HepG2 (cell line): ENCODE results near the gene NEK11. TPM values are rescaled to one million over a fixed set of nuclear protein-coding genes. Genes with fewer than 3 reads are reported as not detected.

Experiments used
- ATAC-seq: fragments of 200-7000 bp; cut with Tn5 transposase; 3 replicates; pipeline ENCODE4 v1.9.1; 2020; ENCODE audit warnings: mild to moderate bottlenecking, moderate library complexity
- BruUV-seq: library from RNA; stranded (reverse); fragments of 400-500 nt; replicated peaks from 2 replicates; lab custom pipeline; 2021; lab: Mats Ljungman, UMichigan
- CTCF ChIA-PET: fragments of 300-600 bp; formaldehyde crosslinking; extraction: SDS; loops from one replicate; lab custom pipeline; 2021; ENCODE audit warnings: low total read pairs, inconsistent platforms, low intra/inter-chr PET ratio; lab: Yijun Ruan, JAX
- POLR2A ChIA-PET: fragments of 350-600 bp; sonication (Branson Sonifier 250); formaldehyde crosslinking; loops from one replicate; lab custom pipeline; 2020; ENCODE audit warnings: antibody characterized with exemption, inconsistent platforms; lab: Yijun Ruan, JAX
- DNase-seq: peaks from one replicate; pipeline ENCODE4 v3.0.0-alpha.2; 2015; ENCODE audit warnings: low spot score
- FAIRE-seq: peaks from 3 replicates; lab custom pipeline; 2011; peaks lifted over from hg19 to GRCh38; lab: Jason Lieb, UNC
- H2AFZ ChIP-seq: one replicate; pipeline ENCODE4 v1.6.1; 2011; ENCODE audit warnings: low read length, inconsistent platforms
- H3K27ac ChIP-seq: fragments of 300-600 bp; 3 replicates; pipeline ENCODE4 v1.8.0; 2011; ENCODE audit warnings: mixed run types, mild to moderate bottlenecking, mixed read lengths, low read length, inconsistent platforms; ENCODE audit not compliant: insufficient read depth; ENCODE audit errors: extremely low read length
- H3K27me3 ChIP-seq, 2 experiments: fragments of 200-600 bp in 1 of 2; 2 replicates in 1 of 2; 3 replicates in 1 of 2; pipeline versions ENCODE4 v1.6.0 to v1.8.0; 2011; ENCODE audit warnings: low read length in 2 of 2, mild to moderate bottlenecking in 2 of 2, moderate library complexity in 2 of 2, inconsistent platforms in 1 of 2; ENCODE audit not compliant: insufficient read depth in 2 of 2, control insufficient read depth in 1 of 2
- H3K36me3 ChIP-seq, 2 experiments: fragments of 200-600 bp in 1 of 2; replicated peaks in 1 of 2; 2 replicates in 1 of 2; 3 replicates in 1 of 2; pipeline versions ENCODE4 v1.5.1 to v1.8.0; 2011; ENCODE audit warnings: low read length in 2 of 2, inconsistent platforms in 1 of 2; ENCODE audit not compliant: insufficient read depth in 2 of 2, control insufficient read depth in 1 of 2
- H3K4me1 ChIP-seq: 2 replicates; pipeline ENCODE4 v1.5.1; 2012; ENCODE audit warnings: low read length, inconsistent platforms; ENCODE audit not compliant: insufficient read depth
- H3K4me2 ChIP-seq: 2 replicates; pipeline ENCODE4 v1.6.0; 2011; ENCODE audit warnings: low read depth, low read length, inconsistent platforms
- H3K4me3 ChIP-seq, 3 experiments: fragments of 200-600 bp in 1 of 3; sonication (generic), shearing (Covaris generic) in 1 of 3; replicated peaks in 1 of 3; 2 replicates each; pipeline ENCODE4 v1.5.1; 2011 to 2016; ENCODE audit warnings: low read length in 3 of 3, inconsistent platforms in 2 of 3, low read depth in 2 of 3, mild to moderate bottlenecking in 2 of 3, control low read depth in 1 of 3, mixed read lengths in 1 of 3; ENCODE audit not compliant: insufficient read depth in 1 of 3
- H3K79me2 ChIP-seq: one replicate; pipeline ENCODE4 v1.6.1; 2011; ENCODE audit warnings: low read length, inconsistent platforms; ENCODE audit not compliant: insufficient read depth
- H3K9ac ChIP-seq: 2 replicates; pipeline ENCODE4 v1.6.0; 2011; ENCODE audit warnings: mild to moderate bottlenecking, low read depth, low read length, inconsistent platforms; ENCODE audit not compliant: insufficient read depth
- H3K9me3 ChIP-seq: 2 replicates; pipeline ENCODE4 v1.5.1; 2012; ENCODE audit warnings: mild to moderate bottlenecking, low read length
- H4K20me1 ChIP-seq: 2 replicates; pipeline ENCODE4 v1.6.0; 2011; ENCODE audit warnings: inconsistent platforms, mild to moderate bottlenecking, low read length, moderate library complexity; ENCODE audit not compliant: insufficient read depth
- CEBPB ChIP-seq: IDR thresholded peaks from 2 replicates; pipeline ENCODE4 v1.6.1; 2011; ENCODE audit warnings: low read depth, low read length, improper control_type of control experiment, borderline replicate concordance
- ELF1 ChIP-seq: sonication (generic); formaldehyde crosslinking; IDR thresholded peaks from 2 replicates; pipeline ENCODE4 v1.4.0; 2020; ENCODE audit warnings: missing genetic modification reagents
- ELF4 ChIP-seq: sonication (generic); formaldehyde crosslinking; IDR thresholded peaks from 2 replicates; pipeline ENCODE4 v1.5.0; 2020; ENCODE audit warnings: missing genetic modification reagents, mild to moderate bottlenecking, moderate library complexity, borderline replicate concordance
- MIER3 ChIP-seq: IDR thresholded peaks from 2 replicates; pipeline ENCODE4 v1.6.1; 2016; ENCODE audit warnings: missing compliant biosample characterization, borderline replicate concordance
- MXD4 ChIP-seq: IDR thresholded peaks from 2 replicates; pipeline ENCODE4 v1.6.1; 2016; ENCODE audit warnings: mild to moderate bottlenecking, missing biosample characterization, missing genetic modification reagents
- ZMYM3 ChIP-seq: sonication (generic); formaldehyde crosslinking; IDR thresholded peaks from 2 replicates; pipeline ENCODE4 v1.5.1; 2020; ENCODE audit warnings: mild to moderate bottlenecking, missing genetic modification reagents
- ZNF207 ChIP-seq: fragments of 450-650 bp; IDR thresholded peaks from 2 replicates; pipeline ENCODE4 v1.6.1; 2016; ENCODE audit warnings: antibody characterized with exemption, borderline replicate concordance
- ZNF232 ChIP-seq: sonication (generic); formaldehyde crosslinking; IDR thresholded peaks from 2 replicates; pipeline ENCODE4 v1.4.0; 2020; ENCODE audit warnings: missing genetic modification reagents, borderline replicate concordance
- WGBS: methylation state at CpG from one replicate; pipeline ENCODE4 v1.1.6; 2017; ENCODE audit warnings: low lambda C conversion rate; 5-methylcytosine and 5-hydroxymethylcytosine counted together
- in situ Hi-C: cut with HindIII; loops from 2 replicates; pipeline ENCODE4 v1.10.0; 2017; ENCODE audit warnings: low pct_unique_long_range_greater_than_20kb; ENCODE audit not compliant: extremely low pct_ligation_motif_present
- intact Hi-C: fragments of 100-400 bp; cut with micrococcal nuclease; formaldehyde crosslinking; loops from one replicate; pipeline ENCODE4 v1.10.0; 2022; ENCODE audit not compliant: unreplicated experiment
- polyA plus RNA-seq, 8 experiments: library from polyadenylated mRNA; depleted of rRNA in 3 of 8; stranded (reverse) in 7 of 8; unstranded in 1 of 8; fragments of >200 nt; fragmentation: Illumina TruSeq in 4 of 8; extraction: Trizol in 4 of 8; gene quantifications; 2 replicates each; pipeline versions ENCODE4 v1.2.1 to v1.2.3, GENCODE V29; 2011 to 2016; ENCODE audit warnings: low read depth in 4 of 8, missing spikeins in 1 of 8, mixed read lengths in 1 of 8; ENCODE audit not compliant: insufficient read depth in 1 of 8
- total RNA-seq, 5 experiments: library from RNA; depleted of rRNA; stranded (reverse); fragments of >200 nt; fragmentation: Illumina TruSeq; extraction: Trizol; gene quantifications; 2 replicates each; pipeline ENCODE4 v1.2.3, GENCODE V29; 2016; ENCODE audit warnings: low read depth in 1 of 5
- TF ChIP-seq, protein P1 (sequence below): sonication (generic); IDR thresholded peaks from 2 replicates; pipeline ENCODE4 v1.6.1; 2016; ENCODE audit warnings: low read depth, borderline replicate concordance
- TF ChIP-seq, protein P2 (sequence below): sonication (generic); formaldehyde crosslinking; IDR thresholded peaks from 2 replicates; pipeline ENCODE4 v1.9.0; 2022; ENCODE audit warnings: low read depth, missing genetic modification reagents
- TF ChIP-seq, protein P3 (sequence below): sonication (generic); formaldehyde crosslinking; IDR thresholded peaks from 2 replicates; pipeline ENCODE4 v1.4.0; 2020; ENCODE audit warnings: missing genetic modification reagents

NEK11 gene
- total and polyA plus RNA-seq, 2 of the 13 experiments (the other 11 are each of a cell fraction or from before 2014, with no cell fraction given) = 0.95 to 2.2 TPM

DNA sequence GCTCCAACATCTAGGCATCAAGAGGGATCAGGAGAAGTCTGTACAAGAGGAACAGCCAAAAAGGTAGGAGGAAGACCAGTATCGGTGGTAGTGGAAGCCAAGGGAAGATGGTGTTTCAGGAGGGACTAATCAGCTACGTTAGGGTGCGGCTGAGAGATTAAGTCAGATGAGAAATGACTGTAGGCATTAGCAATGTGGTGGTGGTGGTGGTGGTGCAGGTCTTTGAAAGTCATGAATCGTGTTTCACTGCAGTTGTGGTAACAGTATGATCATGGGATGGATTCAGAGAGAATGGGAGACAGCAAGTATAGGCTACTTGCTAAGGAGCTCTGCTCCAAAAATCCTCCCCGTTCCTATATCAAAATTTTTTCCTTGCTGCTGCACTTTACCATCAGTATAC, 35.6 kb upstream of the NEK11 start:
- Histone ChIP-seq H3K27ac (no peak overlapping the region), H3K9me3 (no peaks in the 10 kb centered on the region), H3K4me3 (no peak overlapping the region), H3K9ac (no peak overlapping the region), H4K20me1 (no peaks in the 10 kb centered on the region), H3K27me3 (no peaks in the 10 kb centered on the region)
- WGBS = 96% methylated on average over 5 of the region's 5 CpGs
- CTCF ChIA-PET = no interaction called here
- in situ Hi-C loops (no loop called here), intact Hi-C loops (no loop called here)
- ATAC-seq = no peak
- no peak for TF ChIP-seq ELF4 (CRISPR knock-in tag)
- TF ChIP-seq, protein P1, sequence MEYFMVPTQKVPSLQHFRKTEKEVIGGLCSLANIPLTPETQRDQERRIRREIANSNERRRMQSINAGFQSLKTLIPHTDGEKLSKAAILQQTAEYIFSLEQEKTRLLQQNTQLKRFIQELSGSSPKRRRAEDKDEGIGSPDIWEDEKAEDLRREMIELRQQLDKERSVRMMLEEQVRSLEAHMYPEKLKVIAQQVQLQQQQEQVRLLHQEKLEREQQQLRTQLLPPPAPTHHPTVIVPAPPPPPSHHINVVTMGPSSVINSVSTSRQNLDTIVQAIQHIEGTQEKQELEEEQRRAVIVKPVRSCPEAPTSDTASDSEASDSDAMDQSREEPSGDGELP = no peak
- TF ChIP-seq, protein P2, sequence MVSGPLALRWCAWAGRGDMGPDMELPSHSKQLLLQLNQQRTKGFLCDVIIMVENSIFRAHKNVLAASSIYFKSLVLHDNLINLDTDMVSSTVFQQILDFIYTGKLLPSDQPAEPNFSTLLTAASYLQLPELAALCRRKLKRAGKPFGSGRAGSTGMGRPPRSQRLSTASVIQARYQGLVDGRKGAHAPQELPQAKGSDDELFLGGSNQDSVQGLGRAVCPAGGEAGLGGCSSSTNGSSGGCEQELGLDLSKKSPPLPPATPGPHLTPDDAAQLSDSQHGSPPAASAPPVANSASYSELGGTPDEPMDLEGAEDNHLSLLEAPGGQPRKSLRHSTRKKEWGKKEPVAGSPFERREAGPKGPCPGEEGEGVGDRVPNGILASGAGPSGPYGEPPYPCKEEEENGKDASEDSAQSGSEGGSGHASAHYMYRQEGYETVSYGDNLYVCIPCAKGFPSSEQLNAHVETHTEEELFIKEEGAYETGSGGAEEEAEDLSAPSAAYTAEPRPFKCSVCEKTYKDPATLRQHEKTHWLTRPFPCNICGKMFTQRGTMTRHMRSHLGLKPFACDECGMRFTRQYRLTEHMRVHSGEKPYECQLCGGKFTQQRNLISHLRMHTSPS (CRISPR knock-in tag) = no peak
- TF ChIP-seq ZNF232 = no peak
- TF ChIP-seq ELF1 = no peak
- no peak for TF ChIP-seq ZNF207
- TF ChIP-seq ZMYM3 = no peak
- TF ChIP-seq MXD4 (CRISPR knock-in tag) = no peak
- TF ChIP-seq, protein P3, sequence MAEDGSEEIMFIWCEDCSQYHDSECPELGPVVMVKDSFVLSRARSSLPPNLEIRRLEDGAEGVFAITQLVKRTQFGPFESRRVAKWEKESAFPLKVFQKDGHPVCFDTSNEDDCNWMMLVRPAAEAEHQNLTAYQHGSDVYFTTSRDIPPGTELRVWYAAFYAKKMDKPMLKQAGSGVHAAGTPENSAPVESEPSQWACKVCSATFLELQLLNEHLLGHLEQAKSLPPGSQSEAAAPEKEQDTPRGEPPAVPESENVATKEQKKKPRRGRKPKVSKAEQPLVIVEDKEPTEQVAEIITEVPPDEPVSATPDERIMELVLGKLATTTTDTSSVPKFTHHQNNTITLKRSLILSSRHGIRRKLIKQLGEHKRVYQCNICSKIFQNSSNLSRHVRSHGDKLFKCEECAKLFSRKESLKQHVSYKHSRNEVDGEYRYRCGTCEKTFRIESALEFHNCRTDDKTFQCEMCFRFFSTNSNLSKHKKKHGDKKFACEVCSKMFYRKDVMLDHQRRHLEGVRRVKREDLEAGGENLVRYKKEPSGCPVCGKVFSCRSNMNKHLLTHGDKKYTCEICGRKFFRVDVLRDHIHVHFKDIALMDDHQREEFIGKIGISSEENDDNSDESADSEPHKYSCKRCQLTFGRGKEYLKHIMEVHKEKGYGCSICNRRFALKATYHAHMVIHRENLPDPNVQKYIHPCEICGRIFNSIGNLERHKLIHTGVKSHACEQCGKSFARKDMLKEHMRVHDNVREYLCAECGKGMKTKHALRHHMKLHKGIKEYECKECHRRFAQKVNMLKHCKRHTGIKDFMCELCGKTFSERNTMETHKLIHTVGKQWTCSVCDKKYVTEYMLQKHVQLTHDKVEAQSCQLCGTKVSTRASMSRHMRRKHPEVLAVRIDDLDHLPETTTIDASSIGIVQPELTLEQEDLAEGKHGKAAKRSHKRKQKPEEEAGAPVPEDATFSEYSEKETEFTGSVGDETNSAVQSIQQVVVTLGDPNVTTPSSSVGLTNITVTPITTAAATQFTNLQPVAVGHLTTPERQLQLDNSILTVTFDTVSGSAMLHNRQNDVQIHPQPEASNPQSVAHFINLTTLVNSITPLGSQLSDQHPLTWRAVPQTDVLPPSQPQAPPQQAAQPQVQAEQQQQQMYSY (CRISPR knock-in tag) = no peak
- no peak for TF ChIP-seq CEBPB
- TF ChIP-seq MIER3 (CRISPR knock-in tag) = no peak
- TF ChIP-seq, all 625 proteins: peak for 0
- no peaks in the 10 kb centered on the region for H3K4me1 ChIP-seq
- FAIRE-seq (no peak), DNase-seq (no peak)
- BruUV-seq = no TSS peak
- no peak overlapping the region for H3K4me2 ChIP-seq
- no peaks in the 10 kb centered on the region for H3K79me2 ChIP-seq
- no peak overlapping the region for H2AFZ ChIP-seq
- H3K36me3 ChIP-seq = peaks cover 0 to 2% of the 10 kb centered on the region in 2 experiments; a peak in 1 of 5 replicates
- POLR2A ChIA-PET = no interaction called here
